ENCODE measurements around the gene APMAP. TPM values are rescaled to one million over a fixed set of nuclear protein-coding genes. Genes with fewer than 3 reads are reported as not detected.

Gene APMAP
- total RNA-seq, 2 donors from 2014 or later, result 38.4 to 44.0 TPM

GRCh38 chr20:24956001-24956841 lies 36.3 kb downstream of the APMAP start:
- Histone ChIP-seq H3K4me3 (no peak overlapping the region), H3K27ac (no peak overlapping the region), H3K36me3 (peaks cover 4% of the 10 kb centered on the region), H3K4me1 (ENCODE audit: control insufficient read depth in 1 of 2, low read depth in 2 of 2) (no peaks in the 10 kb centered on the region), H3K9me3 (no peaks in the 10 kb centered on the region), H3K27me3 (replicated peaks; ENCODE audit: insufficient read depth) (no peaks in the 10 kb centered on the region)
- ATAC-seq (ENCODE audit: insufficient number of reproducible peaks, low FRiP score, low read depth) (no peak), DNase-seq (ENCODE audit: low spot score) (no peak)
- TF ChIP-seq CTCF (IDR thresholded peaks at IDR 0.05), result no peak

- DNase-seq (ENCODE audit: low spot score), result no peak
Measured at GRCh38 chr20:24955045-24955444, 37.5 kb downstream of the APMAP start.

GRCh38 chr20:24954566-24954965 lies 38.0 kb downstream of the APMAP start:
- H3K27ac ChIP-seq, result no peak overlapping the region
- H3K36me3 ChIP-seq, result no peaks in the 10 kb centered on the region
- no peaks in the 10 kb centered on the region for H3K9me3 ChIP-seq
- no peaks in the 10 kb centered on the region for H3K27me3 ChIP-seq (replicated peaks; ENCODE audit: insufficient read depth)
- DNase-seq (ENCODE audit: low spot score), result no peak
- no peak for ATAC-seq (ENCODE audit: insufficient number of reproducible peaks, low FRiP score, low read depth)
- H3K4me3 ChIP-seq, result no peak overlapping the region
- no peaks in the 10 kb centered on the region for H3K4me1 ChIP-seq (ENCODE audit: control insufficient read depth in 1 of 2, low read depth in 2 of 2)
- TF ChIP-seq CTCF (IDR thresholded peaks at IDR 0.05), result no peak

More at GRCh38 chr20:24955045-24955444, 37.5 kb downstream of the APMAP start:
- no peaks in the 10 kb centered on the region for H3K9me3 ChIP-seq
- TF ChIP-seq CTCF (IDR thresholded peaks at IDR 0.05), result no peak
- ATAC-seq (ENCODE audit: insufficient number of reproducible peaks, low FRiP score, low read depth), result no peak
- no peak overlapping the region for H3K4me3 ChIP-seq
- no peaks in the 10 kb centered on the region for H3K27me3 ChIP-seq (replicated peaks; ENCODE audit: insufficient read depth)
- H3K36me3 ChIP-seq, result no peaks in the 10 kb centered on the region
- H3K4me1 ChIP-seq (ENCODE audit: control insufficient read depth in 1 of 2, low read depth in 2 of 2), result no peaks in the 10 kb centered on the region
- H3K27ac ChIP-seq, result no peak overlapping the region

GRCh38 chr20:24954151-24954550 lies 38.4 kb downstream of the APMAP start:
- TF ChIP-seq CTCF (IDR thresholded peaks at IDR 0.05), result no peak
- DNase-seq (ENCODE audit: low spot score) (no peak), ATAC-seq (ENCODE audit: insufficient number of reproducible peaks, low FRiP score, low read depth) (no peak)
- no peak overlapping the region for H3K4me3 ChIP-seq
- no peaks in the 10 kb centered on the region for H3K9me3 ChIP-seq
- no peaks in the 10 kb centered on the region for H3K36me3 ChIP-seq
- H3K27ac ChIP-seq, result no peak overlapping the region
- no peaks in the 10 kb centered on the region for H3K4me1 ChIP-seq (ENCODE audit: control insufficient read depth in 1 of 2, low read depth in 2 of 2)
- no peaks in the 10 kb centered on the region for H3K27me3 ChIP-seq (replicated peaks; ENCODE audit: insufficient read depth)

- Histone ChIP-seq H3K27me3 (replicated peaks; ENCODE audit: insufficient read depth) (no peaks in the 10 kb centered on the region), H3K4me1 (ENCODE audit: control insufficient read depth in 1 of 2, low read depth in 2 of 2) (no peaks in the 10 kb centered on the region), H3K4me3 (no peak overlapping the region), H3K27ac (no peak overlapping the region), H3K9me3 (no peaks in the 10 kb centered on the region), H3K36me3 (no peaks in the 10 kb centered on the region)
- ATAC-seq (ENCODE audit: insufficient number of reproducible peaks, low FRiP score, low read depth) (no peak), DNase-seq (ENCODE audit: low spot score) (no peak)
- TF ChIP-seq CTCF (IDR thresholded peaks at IDR 0.05), result no peak
Measured at GRCh38 chr20:24953621-24954133, 38.9 kb downstream of the APMAP start.
